ENCODE data around the gene TRIM25. TPM values are rescaled to one million over a fixed set of nuclear protein-coding genes. Genes with fewer than 3 reads are reported as not detected.

The TRIM25 gene
- total RNA-seq, 4 donors from 2014 or later = 41.4 to 112 (median 78.6) TPM

DNA sequence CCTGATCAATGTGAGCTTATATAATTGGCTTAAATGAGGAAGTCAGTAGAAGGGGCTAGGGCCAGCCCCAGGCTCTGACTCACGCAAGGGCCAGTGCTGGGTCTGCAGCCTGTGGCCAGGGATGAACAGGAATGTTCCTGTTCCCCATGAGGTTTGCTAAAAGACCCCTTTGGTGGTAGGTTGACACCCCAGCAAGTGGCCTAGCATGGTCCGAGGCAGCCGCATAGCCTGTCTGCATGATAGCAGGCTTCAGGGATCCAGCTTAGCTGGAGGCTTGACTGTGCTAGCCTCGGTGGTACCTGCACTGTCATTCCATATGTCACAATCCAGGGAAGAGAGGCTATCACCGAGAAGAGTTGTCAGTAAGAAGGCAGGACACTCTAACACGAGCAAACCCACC, 23.5 kb downstream of the TRIM25 start:
- ATAC-seq (ENCODE audit: low FRiP score) = no peak
- TF ChIP-seq, protein P1, sequence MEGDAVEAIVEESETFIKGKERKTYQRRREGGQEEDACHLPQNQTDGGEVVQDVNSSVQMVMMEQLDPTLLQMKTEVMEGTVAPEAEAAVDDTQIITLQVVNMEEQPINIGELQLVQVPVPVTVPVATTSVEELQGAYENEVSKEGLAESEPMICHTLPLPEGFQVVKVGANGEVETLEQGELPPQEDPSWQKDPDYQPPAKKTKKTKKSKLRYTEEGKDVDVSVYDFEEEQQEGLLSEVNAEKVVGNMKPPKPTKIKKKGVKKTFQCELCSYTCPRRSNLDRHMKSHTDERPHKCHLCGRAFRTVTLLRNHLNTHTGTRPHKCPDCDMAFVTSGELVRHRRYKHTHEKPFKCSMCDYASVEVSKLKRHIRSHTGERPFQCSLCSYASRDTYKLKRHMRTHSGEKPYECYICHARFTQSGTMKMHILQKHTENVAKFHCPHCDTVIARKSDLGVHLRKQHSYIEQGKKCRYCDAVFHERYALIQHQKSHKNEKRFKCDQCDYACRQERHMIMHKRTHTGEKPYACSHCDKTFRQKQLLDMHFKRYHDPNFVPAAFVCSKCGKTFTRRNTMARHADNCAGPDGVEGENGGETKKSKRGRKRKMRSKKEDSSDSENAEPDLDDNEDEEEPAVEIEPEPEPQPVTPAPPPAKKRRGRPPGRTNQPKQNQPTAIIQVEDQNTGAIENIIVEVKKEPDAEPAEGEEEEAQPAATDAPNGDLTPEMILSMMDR (IDR thresholded peaks at IDR 0.05) = no peak
- DNase-seq (ENCODE audit: low spot score) = no peak

DNA sequence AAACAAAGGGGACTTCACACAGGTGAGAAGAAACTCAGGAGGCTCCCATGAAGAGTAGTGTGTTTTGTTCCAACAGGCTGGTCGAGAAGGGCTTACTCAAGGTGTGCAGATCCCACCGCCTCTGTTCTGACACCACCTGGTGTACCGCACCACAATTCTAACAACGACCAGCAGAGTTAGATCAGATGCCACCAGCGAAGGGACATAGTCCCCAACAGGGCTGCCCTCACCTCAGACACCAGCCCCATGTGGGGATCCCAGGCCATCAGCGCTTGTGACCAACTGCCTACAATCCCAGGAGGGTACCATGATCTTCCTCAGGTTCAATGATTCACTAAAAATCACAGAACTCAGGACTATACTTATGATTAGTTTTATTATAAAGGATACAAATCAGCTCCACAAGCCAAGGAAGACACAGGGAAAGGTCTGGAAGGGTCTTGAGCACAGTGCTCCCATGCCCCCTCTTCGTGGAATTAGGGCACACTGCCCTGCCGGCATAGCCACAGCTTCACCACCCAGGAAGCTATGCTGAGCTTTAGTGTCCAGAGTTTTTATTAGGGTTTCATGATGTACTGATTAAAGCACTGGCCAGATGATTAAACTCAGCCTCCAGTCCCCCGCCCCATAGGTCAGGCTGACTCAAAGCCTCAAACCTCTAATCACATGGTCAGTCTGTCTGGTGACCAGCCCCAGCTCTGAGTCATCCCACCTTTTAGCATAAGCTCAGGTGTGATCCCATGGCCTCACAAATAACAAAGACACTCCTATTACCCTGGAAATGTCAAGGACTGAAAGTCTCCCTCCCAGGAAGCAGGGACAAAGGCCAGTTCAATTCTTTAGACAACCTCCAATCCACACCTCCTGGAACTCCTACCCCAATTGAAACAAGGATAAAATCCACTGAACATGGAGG, 26.0 kb downstream of the TRIM25 start:
- no peak for DNase-seq (ENCODE audit: low spot score)
- ATAC-seq (ENCODE audit: low FRiP score) = no peak
- TF ChIP-seq, protein P1 (IDR thresholded peaks at IDR 0.05) = no peak

DNA sequence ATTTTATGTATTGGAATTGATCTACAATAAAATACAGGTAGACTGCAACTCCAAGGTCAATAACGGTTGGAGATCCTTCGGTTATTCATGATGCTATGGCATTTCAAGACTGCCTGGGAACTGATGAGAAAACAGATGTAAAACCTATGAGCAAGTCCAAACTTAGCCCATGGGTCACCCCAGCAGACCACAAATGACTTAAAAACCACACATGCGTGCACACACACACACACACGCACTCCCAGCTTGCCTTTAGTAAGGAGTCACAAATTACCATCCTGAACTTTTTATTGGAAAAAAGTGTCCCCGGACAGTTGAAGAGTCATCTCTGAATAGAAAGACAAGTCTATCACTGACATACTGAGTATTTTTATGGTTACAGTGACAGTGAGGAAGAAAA, 26.7 kb downstream of the TRIM25 start:
- ATAC-seq (ENCODE audit: low FRiP score) (no peak), DNase-seq (ENCODE audit: low spot score) (no peak)
- TF ChIP-seq, protein P1 (IDR thresholded peaks at IDR 0.05) = no peak

DNA sequence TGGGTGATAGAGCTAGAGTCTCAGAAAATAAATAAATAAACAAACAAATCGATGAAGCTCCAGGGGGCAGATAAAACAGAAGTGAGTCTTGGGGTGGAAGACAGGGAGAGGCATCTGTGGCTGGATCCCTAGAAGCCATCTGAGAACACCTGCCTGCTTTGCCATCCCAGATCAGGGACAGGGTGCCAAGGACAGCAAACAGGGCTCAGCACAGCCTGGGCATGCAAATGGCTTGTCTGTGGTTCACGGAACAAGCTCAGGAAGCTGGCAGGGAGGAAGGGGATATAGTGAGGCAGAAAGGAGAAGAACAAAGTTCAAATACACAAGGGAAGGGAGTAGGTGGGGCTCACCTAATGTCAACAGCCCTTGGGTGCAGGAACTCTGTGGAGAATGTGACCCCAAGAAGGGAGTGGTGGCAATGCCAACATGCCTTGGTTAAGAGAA, 27.5 kb downstream of the TRIM25 start:
- ATAC-seq (ENCODE audit: low FRiP score) (no peak), DNase-seq (ENCODE audit: low spot score) (no peak)
- TF ChIP-seq, protein P1 (IDR thresholded peaks at IDR 0.05) = no peak

DNA sequence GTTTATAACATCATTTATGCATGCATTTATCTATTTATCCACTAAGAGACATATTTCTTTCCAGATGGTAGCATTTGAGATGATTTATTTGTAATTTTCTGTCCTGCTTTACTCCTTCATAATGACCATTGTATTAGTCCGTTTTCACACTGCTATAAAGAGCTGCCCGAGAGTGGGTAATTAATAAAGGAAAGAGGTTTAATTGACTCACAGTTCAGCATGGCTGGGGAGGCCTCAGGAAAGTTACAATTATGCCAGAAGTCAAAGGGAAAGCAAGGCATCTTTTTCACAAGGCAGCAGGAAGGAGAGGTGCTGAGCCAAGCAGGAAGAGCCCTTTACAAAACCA, 28.6 kb downstream of the TRIM25 start:
- TF ChIP-seq, protein P1 (IDR thresholded peaks at IDR 0.05) = no peak
- DNase-seq (ENCODE audit: low spot score) (no peak), ATAC-seq (ENCODE audit: low FRiP score) (no peak)

DNA sequence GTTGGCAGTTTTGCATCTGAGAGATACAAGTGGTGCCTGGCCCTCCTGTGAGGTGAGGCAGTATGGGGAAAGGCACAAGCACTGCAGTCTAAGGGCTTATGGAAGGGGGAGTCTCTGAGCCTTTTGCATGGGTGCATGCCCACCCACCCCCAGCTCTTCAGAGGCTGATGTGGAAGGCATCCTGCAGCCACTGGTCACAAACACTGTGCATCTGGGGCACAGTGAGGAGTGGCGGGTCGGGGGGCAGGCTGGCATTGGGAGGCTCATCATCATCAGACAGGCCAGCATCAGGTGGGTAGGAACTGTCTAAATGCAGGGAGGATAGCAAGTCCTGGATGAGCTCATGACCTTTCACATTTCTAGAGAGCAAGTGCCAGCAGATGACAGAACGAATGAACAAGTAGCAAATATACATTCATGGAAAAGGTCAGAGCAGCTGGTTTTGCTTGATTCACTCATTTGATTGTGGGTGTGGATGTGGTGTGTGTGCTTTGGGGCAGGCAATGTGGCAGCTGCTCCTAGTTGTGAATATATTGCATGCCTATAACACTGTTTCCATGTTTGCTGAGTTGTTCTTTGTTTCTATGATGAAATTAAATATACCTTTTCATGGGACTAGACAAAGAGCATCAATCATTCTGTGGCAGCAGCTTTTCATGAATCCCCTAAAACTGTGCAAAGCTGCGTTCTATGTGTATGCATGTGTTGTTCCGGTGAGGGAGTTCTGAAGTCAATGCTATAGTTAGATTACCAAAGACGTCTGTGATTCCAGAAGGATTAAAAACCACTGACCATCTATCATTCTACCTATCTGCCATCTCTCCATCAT, 29.2 kb downstream of the TRIM25 start:
- ATAC-seq (ENCODE audit: low FRiP score) (no peak), DNase-seq (ENCODE audit: low spot score) (no peak)
- TF ChIP-seq, protein P1 (IDR thresholded peaks at IDR 0.05) = no peak

Data from omental fat pad (tissue), 4 donors.